Activated CD4-positive, alpha-beta T cell treated with anti-CD3 and anti-CD28 coated beads for 48 hours (primary cell): ENCODE data around the gene RAB4B.
"Not testable (repeated sequence)": the region's sequence is repeated elsewhere in the genome, so short reads cannot be mapped to it uniquely, and the experiment has no call there.

Experiments used
- DNase-seq: peaks from one replicate; pipeline ENCODE4 v3.0.0-alpha.2; 2020

RAB4B gene

GRCh38 chr19:40804783-40805242 lies 26.8 kb downstream of the RAB4B start:
- no peak for DNase-seq

- DNase-seq = peak; percentile 42
Measured at GRCh38 chr19:40805258-40805868, 27.3 kb downstream of the RAB4B start.

GRCh38 chr19:40806423-40807146 lies 28.5 kb downstream of the RAB4B start:
- peak; percentile 88 for DNase-seq

- DNase-seq = peak; percentile 46
Measured at GRCh38 chr19:40807147-40808020, 29.3 kb downstream of the RAB4B start.

GRCh38 chr19:40808021-40808325 lies 29.9 kb downstream of the RAB4B start:
- no peak for DNase-seq

- DNase-seq = no peak
Measured at GRCh38 chr19:40808497-40808896, 30.4 kb downstream of the RAB4B start.

GRCh38 chr19:40809358-40810086 lies 31.5 kb downstream of the RAB4B start:
- no peak for DNase-seq

GRCh38 chr19:40810160-40810559 lies 32.1 kb downstream of the RAB4B start:
- DNase-seq = no peak

- DNase-seq = peak; percentile 39
Measured at GRCh38 chr19:40810649-40811408, 32.8 kb downstream of the RAB4B start.

GRCh38 chr19:40811478-40812341 lies 33.7 kb downstream of the RAB4B start:
- DNase-seq = no peak

GRCh38 chr19:40812571-40812970 lies 34.5 kb downstream of the RAB4B start:
- not testable (repeated sequence) for DNase-seq

GRCh38 chr19:40813182-40813581 lies 35.1 kb downstream of the RAB4B start:
- no peak for DNase-seq

- DNase-seq = no peak
Measured at GRCh38 chr19:40815223-40815622, 37.2 kb downstream of the RAB4B start.

GRCh38 chr19:40818480-40819399 lies 40.7 kb downstream of the RAB4B start:
- DNase-seq = peak; percentile 84

- peak; percentile 72 for DNase-seq
Measured at GRCh38 chr19:40819479-40820234, 41.6 kb downstream of the RAB4B start.

- no peak for DNase-seq
Measured at GRCh38 chr19:40822161-40822560, 44.1 kb downstream of the RAB4B start.

- not testable (repeated sequence) for DNase-seq
Measured at GRCh38 chr19:40822704-40823553, 44.9 kb downstream of the RAB4B start.

GRCh38 chr19:40824916-40825315 lies 46.9 kb downstream of the RAB4B start:
- not testable (repeated sequence) for DNase-seq
